ENCODE data around the gene RFXANK.

- no peak for TF ChIP-seq GATA3 (IDR thresholded peaks at IDR 0.05; ENCODE audit: low read depth, low read length)
- no peak for TF ChIP-seq GATA2 (IDR thresholded peaks at IDR 0.05; ENCODE audit: low read depth, low read length)
Observed at GRCh38 chr19:19230999-19231398, 38.9 kb downstream of the RFXANK start.

Measured in SH-SY5Y (cell line).